ENCODE measurements around the gene ATG2A. TPM values are rescaled to one million over a fixed set of nuclear protein-coding genes. Genes with fewer than 3 reads are reported as not detected.
A peak's percentile ranks its signal among the peaks of the same experiment; 100 is the strongest.

ATG2A gene
- total and polyA plus RNA-seq, 10 donors: 14.3 to 57.3 (median 34.0) TPM

GRCh38 chr11:64902102-64902900, 14.7 kb downstream of the ATG2A start:
- intact Hi-C loops (cut with DNase I; ENCODE audit: low total_unique reads): no loop called here
- H3K4me1 ChIP-seq: peaks cover 0 to 3% (median 0%) of the 10 kb centered on the region in 6 donors
- no peaks in the 10 kb centered on the region for H3K27me3 ChIP-seq (replicated peaks in 1 of 7)
- no peak overlapping the region for H3K27ac ChIP-seq
- no peak overlapping the region for H3K4me3 ChIP-seq
- WGBS, 5 donors: 90 to 97% (median 94%) methylated on average over 11 to 30 of the region's 30 CpGs
- no peaks in the 10 kb centered on the region for H3K9me3 ChIP-seq
- H3K36me3 ChIP-seq: peaks cover 4 to 100% (median 95%) of the 10 kb centered on the region in 6 donors
- no peak for DNase-seq
- TF ChIP-seq POLR2AphosphoS5 (IDR thresholded peaks at IDR 0.05) (peak in 1 of 3 donors; percentile 41), POLR2A (IDR thresholded peaks at IDR 0.05) (no peak), CTCF (IDR thresholded peaks at IDR 0.05 in 8 of 11, conservative IDR thresholded peaks at IDR 0.05 in 3 of 11) (no peak)

- Histone ChIP-seq H3K9me3 (no peaks in the 10 kb centered on the region), H3K4me3 (no peak overlapping the region), H3K27me3 (replicated peaks in 1 of 7) (no peaks in the 10 kb centered on the region), H3K4me1 (peaks cover 0 to 3% (median 0%) of the 10 kb centered on the region in 6 donors), H3K27ac (peak overlapping the region in 1 of 8 donors; percentile 13), H3K36me3 (peaks cover 4 to 100% (median 90%) of the 10 kb centered on the region in 6 donors)
- DNase-seq: no peak
- 93 to 97% (median 95%) methylated on average over 17 of the region's 17 CpGs for WGBS, 5 donors
- no peak for TF ChIP-seq POLR2A (IDR thresholded peaks at IDR 0.05)
- no peak for TF ChIP-seq CTCF (IDR thresholded peaks at IDR 0.05 in 8 of 11, conservative IDR thresholded peaks at IDR 0.05 in 3 of 11)
- no peak for TF ChIP-seq POLR2AphosphoS5 (IDR thresholded peaks at IDR 0.05)
- intact Hi-C loops (cut with DNase I; ENCODE audit: low total_unique reads): no loop called here
These were observed 16.2 kb downstream of the ATG2A start for GRCh38 chr11:64900774-64901173.

- TF ChIP-seq POLR2AphosphoS5 (IDR thresholded peaks at IDR 0.05): peak in 1 of 3 donors; percentile 50
- TF ChIP-seq CTCF (IDR thresholded peaks at IDR 0.05 in 8 of 11, conservative IDR thresholded peaks at IDR 0.05 in 3 of 11): no peak
- intact Hi-C loops (cut with DNase I; ENCODE audit: low total_unique reads): no loop called here
- WGBS, 5 donors: 71 to 86% (median 84%) methylated on average over 7 to 14 of the region's 14 CpGs
- Histone ChIP-seq H3K9me3 (no peaks in the 10 kb centered on the region), H3K36me3 (peaks cover 4 to 100% (median 88%) of the 10 kb centered on the region in 6 donors), H3K4me1 (peaks cover 0 to 3% (median 0%) of the 10 kb centered on the region in 6 donors), H3K27me3 (replicated peaks in 1 of 7) (no peaks in the 10 kb centered on the region), H3K4me3 (no peak overlapping the region), H3K27ac (peak overlapping the region in 1 of 8 donors; percentile 13)
- no peak for DNase-seq
These were observed 16.7 kb downstream of the ATG2A start for GRCh38 chr11:64900263-64900678.

GRCh38 chr11:64898541-64898940, 18.5 kb downstream of the ATG2A start:
- Histone ChIP-seq H3K4me1 (peaks cover 7 to 16% (median 11%) of the 10 kb centered on the region in 6 donors), H3K9me3 (no peaks in the 10 kb centered on the region), H3K27me3 (replicated peaks in 1 of 7) (no peaks in the 10 kb centered on the region), H3K36me3 (peaks cover 1 to 92% (median 79%) of the 10 kb centered on the region in 6 donors), H3K27ac (no peak overlapping the region), H3K4me3 (no peak overlapping the region)
- intact Hi-C loops (cut with DNase I; ENCODE audit: low total_unique reads): no loop called here
- TF ChIP-seq POLR2A (IDR thresholded peaks at IDR 0.05) (no peak), CTCF (IDR thresholded peaks at IDR 0.05 in 8 of 11, conservative IDR thresholded peaks at IDR 0.05 in 3 of 11) (no peak), POLR2AphosphoS5 (IDR thresholded peaks at IDR 0.05) (no peak)
- 95 to 97% (median 95%) methylated on average over 12 to 19 of the region's 19 CpGs for WGBS, 5 donors
- no peak for DNase-seq
